Measurements from ENCODE around the gene LEMD2. TPM values are rescaled to one million over a fixed set of nuclear protein-coding genes. Genes with fewer than 3 reads are reported as not detected.

The LEMD2 gene
- polyA plus RNA-seq, 3 donors: 11.4 to 59.5 (median 13.8) TPM

DNA sequence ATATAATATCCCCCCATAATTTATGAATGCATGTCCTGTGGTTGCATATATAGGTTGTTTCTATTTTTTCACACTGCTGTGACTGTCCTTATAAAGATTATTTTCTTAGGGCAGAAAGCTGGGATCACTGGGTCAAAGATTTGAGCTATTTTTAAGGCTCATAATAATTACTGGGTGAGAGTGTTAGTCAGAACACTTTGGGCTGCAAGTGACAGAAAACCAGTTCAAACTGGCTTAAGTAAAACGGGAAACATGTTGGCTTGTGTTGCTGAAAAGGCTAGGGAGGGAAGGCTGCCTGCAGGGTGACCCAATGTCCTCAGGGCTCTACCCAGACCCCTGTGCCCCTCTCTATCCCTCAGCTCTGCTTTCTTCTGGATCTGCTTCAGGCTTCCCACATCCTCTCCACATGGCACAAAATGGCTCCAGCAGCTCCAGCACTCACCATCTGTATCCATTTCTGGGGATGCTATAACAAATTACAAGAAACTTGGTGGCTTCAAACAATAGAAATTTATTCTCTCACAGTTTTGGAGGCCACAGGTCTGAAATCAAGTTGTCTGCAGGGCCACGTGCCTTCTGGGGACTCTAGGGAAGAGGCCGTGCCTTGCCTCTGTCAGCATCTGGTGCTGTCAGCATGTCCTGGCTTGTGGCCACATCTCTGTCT lies 48.0 kb upstream of the LEMD2 start:
- H3K9ac ChIP-seq (ENCODE audit: insufficient read depth, low read length, poor library complexity, severe bottlenecking): no peak overlapping the region
- H3K36me3 ChIP-seq (replicated peaks in 1 of 2; ENCODE audit: control insufficient read depth in 1 of 2, insufficient read depth in 2 of 2, low read length in 2 of 2): no peaks in the 10 kb centered on the region
- TF ChIP-seq, protein P1, sequence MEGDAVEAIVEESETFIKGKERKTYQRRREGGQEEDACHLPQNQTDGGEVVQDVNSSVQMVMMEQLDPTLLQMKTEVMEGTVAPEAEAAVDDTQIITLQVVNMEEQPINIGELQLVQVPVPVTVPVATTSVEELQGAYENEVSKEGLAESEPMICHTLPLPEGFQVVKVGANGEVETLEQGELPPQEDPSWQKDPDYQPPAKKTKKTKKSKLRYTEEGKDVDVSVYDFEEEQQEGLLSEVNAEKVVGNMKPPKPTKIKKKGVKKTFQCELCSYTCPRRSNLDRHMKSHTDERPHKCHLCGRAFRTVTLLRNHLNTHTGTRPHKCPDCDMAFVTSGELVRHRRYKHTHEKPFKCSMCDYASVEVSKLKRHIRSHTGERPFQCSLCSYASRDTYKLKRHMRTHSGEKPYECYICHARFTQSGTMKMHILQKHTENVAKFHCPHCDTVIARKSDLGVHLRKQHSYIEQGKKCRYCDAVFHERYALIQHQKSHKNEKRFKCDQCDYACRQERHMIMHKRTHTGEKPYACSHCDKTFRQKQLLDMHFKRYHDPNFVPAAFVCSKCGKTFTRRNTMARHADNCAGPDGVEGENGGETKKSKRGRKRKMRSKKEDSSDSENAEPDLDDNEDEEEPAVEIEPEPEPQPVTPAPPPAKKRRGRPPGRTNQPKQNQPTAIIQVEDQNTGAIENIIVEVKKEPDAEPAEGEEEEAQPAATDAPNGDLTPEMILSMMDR (IDR thresholded peaks at IDR 0.05): no peak
- Mint-ChIP-seq H3K27me3 (ENCODE audit: low read depth in 3 of 3) (peaks cover 3 to 16% (median 8%) of the 10 kb centered on the region in 3 donors), H3K27ac (no peak overlapping the region), H3K9me3 (peaks cover 0 to 15% (median 8%) of the 10 kb centered on the region in 7 donors), H3K4me1 (peaks cover 25% of the 10 kb centered on the region), H3K36me3 (no peaks in the 10 kb centered on the region), H3K4me3 (no peak overlapping the region)
- no peaks in the 10 kb centered on the region for H4K20me1 ChIP-seq (ENCODE audit: insufficient read depth, low read length)
- WGBS (ENCODE audit: insufficient coverage): 87% methylated on average over 2 of the region's 3 CpGs
- H3K4me3 ChIP-seq (replicated peaks in 1 of 3; ENCODE audit: low read depth in 2 of 3, low read length in 3 of 3): no peak overlapping the region
- intact Hi-C loops (cut with micrococcal nuclease): no loop called here
- peaks cover 0 to 5% of the 10 kb centered on the region in 2 donors for H3K9me3 ChIP-seq (replicated peaks in 1 of 2; ENCODE audit: control insufficient read depth in 1 of 2, insufficient read depth in 1 of 2, low read length in 2 of 2)
- no peak overlapping the region for H3K4me2 ChIP-seq (replicated peaks; ENCODE audit: extremely low read depth, low read length, poor library complexity, severe bottlenecking)
- no peak for DNase-seq
- H3K4me1 ChIP-seq (ENCODE audit: control insufficient read depth in 1 of 2, insufficient read depth in 2 of 2, low read length in 2 of 2): peaks cover 15 to 25% of the 10 kb centered on the region in 2 donors
- no peak overlapping the region for H3K27ac ChIP-seq (ENCODE audit: low read depth in 1 of 2, low read length in 2 of 2)
- H2AFZ ChIP-seq (ENCODE audit: insufficient read depth, low read depth, low read length, poor library complexity, severe bottlenecking): no peak overlapping the region
- no peaks in the 10 kb centered on the region for H3K27me3 ChIP-seq (ENCODE audit: control insufficient read depth in 2 of 2, insufficient read depth in 2 of 2, low read length in 2 of 2)
- no peaks in the 10 kb centered on the region for H3K79me2 ChIP-seq (ENCODE audit: insufficient read depth, low read length)

DNA sequence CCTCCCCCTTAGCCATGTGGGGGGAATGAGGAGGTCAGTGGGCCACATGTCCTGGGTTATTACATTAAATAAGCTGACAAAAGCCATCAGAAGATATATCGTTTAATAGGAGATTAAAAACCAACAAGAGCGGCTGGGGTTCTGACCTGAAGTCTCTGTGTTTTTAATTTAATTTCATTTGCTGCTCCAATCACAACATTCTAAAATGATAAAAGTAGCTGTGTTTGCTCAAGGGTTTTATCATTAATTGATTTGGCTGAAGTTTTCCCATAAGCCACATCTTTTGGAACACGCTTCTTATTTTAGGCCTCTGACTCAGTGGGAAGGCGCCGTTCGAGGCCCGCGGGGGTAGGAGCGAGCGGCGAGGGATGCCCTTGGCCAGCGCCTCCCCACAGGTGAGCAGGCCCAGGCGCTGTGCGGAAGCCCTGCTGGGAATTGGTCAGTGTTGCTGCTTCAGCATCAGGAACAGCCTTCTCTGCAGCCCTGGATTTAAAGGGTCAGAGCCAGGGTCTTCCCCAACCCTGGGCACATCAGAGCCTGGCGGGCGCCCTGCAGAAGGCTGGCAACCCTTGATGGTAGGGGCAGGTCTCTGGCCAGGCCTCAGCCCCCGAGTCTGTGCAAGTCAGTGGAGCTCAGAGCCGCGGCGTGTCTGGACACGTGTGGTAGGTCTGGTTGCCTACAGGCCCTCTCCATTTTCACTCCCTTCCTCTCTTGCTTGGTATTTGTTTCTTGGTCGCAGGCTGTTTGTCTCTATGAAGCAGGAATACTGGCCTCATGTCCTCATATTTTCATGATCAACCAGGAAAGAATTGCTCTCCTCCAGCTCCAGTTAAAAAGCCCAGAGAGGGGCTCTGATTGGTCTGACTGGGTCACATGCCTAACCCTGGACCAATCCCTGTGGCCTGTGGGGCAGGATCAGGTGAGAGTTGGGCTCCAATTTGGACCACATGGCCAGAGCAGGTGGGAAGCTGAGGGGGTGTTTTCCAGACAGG lies 45.8 kb upstream of the LEMD2 start:
- intact Hi-C loops (cut with micrococcal nuclease): no loop called here
- Mint-ChIP-seq H3K4me3 (no peak overlapping the region), H3K36me3 (no peaks in the 10 kb centered on the region), H3K9me3 (peaks cover 0 to 15% (median 8%) of the 10 kb centered on the region in 7 donors), H3K27me3 (ENCODE audit: low read depth in 3 of 3) (peaks cover 3 to 18% (median 12%) of the 10 kb centered on the region in 3 donors), H3K4me1 (peaks cover 11% of the 10 kb centered on the region), H3K27ac (no peak overlapping the region)
- peaks cover 4 to 8% of the 10 kb centered on the region in 2 donors for H3K4me1 ChIP-seq (ENCODE audit: control insufficient read depth in 1 of 2, insufficient read depth in 2 of 2, low read length in 2 of 2)
- H3K9ac ChIP-seq (ENCODE audit: insufficient read depth, low read length, poor library complexity, severe bottlenecking): no peak overlapping the region
- no peak overlapping the region for H3K4me2 ChIP-seq (replicated peaks; ENCODE audit: extremely low read depth, low read length, poor library complexity, severe bottlenecking)
- DNase-seq: no peak
- WGBS (ENCODE audit: insufficient coverage): 98% methylated on average over 17 of the region's 22 CpGs
- no peaks in the 10 kb centered on the region for H4K20me1 ChIP-seq (ENCODE audit: insufficient read depth, low read length)
- no peak overlapping the region for H2AFZ ChIP-seq (ENCODE audit: insufficient read depth, low read depth, low read length, poor library complexity, severe bottlenecking)
- no peak overlapping the region for H3K4me3 ChIP-seq (replicated peaks in 1 of 3; ENCODE audit: low read depth in 2 of 3, low read length in 3 of 3)
- H3K9me3 ChIP-seq (replicated peaks in 1 of 2; ENCODE audit: control insufficient read depth in 1 of 2, insufficient read depth in 1 of 2, low read length in 2 of 2): peaks cover 0 to 5% of the 10 kb centered on the region in 2 donors
- TF ChIP-seq, protein P1 (IDR thresholded peaks at IDR 0.05): no peak
- H3K36me3 ChIP-seq (replicated peaks in 1 of 2; ENCODE audit: control insufficient read depth in 1 of 2, insufficient read depth in 2 of 2, low read length in 2 of 2): no peaks in the 10 kb centered on the region
- no peaks in the 10 kb centered on the region for H3K27me3 ChIP-seq (ENCODE audit: control insufficient read depth in 2 of 2, insufficient read depth in 2 of 2, low read length in 2 of 2)
- no peak overlapping the region for H3K27ac ChIP-seq (ENCODE audit: low read depth in 1 of 2, low read length in 2 of 2)
- no peaks in the 10 kb centered on the region for H3K79me2 ChIP-seq (ENCODE audit: insufficient read depth, low read length)

All from CD14-positive monocyte (primary cell).